HG02610 (cell line): ENCODE measurements around the gene LETM1.

ENCODE experiments used
- ATAC-seq: cut with Tn5 transposase; IDR thresholded peaks from one replicate; pipeline ENCODE4 v1.9.1; 2021; ENCODE audit warnings: mild to moderate bottlenecking, moderate library complexity; ENCODE audit not compliant: unreplicated experiment

Gene LETM1

DNA sequence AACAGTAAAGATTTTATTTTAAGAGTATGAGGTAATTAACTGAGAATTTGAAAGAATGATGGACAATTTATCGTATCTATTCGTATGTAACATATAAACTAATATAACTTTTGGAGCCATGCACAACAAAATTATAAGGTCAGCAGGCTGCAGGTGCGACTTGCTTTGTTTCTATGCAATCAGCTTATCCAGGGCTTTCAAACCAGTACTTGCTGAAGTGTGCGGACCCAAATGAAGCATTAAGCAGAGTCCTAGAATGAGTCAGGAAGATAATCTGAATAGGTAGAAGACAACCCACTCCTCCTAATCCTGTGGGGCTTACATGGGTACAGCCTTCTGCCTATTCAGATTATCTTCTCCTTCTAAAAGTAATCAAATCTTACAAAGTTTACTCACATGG lies 17.3 kb upstream of the LETM1 start:
- no peak for ATAC-seq

GRCh38 chr4:1872870-1873269 lies 16.9 kb upstream of the LETM1 start:
- ATAC-seq: no peak

- ATAC-seq: peak; percentile 1
These were observed 15.6 kb upstream of the LETM1 start for GRCh38 chr4:1871471-1872021.

DNA sequence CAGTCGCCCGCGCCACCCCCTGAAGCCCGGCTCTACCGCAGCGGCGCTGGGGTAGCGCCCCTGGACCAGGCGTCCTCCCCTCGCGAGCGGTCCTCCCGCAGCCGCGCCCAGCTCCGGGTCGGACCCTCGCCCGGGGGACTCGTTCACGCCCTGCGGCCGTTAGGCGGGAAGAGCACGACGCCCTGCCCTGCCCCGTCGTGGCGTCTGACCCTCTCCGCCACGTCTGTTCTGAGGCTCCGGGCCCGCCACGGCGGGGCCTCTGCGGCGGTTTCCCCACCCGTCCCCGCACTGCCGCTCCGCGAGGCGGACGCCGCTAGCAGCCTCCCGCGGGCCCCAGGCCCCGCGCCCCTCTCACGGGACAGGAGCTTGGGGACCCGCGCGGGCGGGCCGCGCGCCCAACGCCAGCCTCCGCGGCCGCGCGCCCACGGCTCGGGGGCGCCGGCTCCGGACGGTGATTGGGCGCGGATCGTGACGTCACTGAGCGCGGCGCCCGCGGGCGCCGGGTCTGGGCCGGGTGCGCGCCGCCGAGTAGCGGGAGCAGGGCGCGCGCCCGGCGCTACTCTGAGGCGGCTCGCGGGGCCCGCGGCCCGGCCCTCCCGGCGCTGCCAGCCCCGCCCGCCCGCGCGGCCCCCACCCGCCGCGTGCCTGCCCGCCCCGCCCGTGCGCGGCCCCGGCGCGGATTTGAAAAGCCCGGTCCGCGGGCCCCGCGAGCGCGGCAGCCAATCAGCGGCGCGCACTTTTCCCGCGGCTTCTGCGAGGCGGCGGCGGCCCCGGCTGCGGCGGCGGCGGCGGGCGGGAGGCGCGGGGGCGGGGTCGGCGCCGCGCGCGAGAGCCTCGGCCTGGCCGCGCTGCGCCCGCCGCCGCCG lies 14.9 kb upstream of the LETM1 start, which contains the start of gene NSD2:
Gene NSD2, plus strand, starts transcription at position 816 of the 866 bp plus-strand sequence. CDS start 29,262 bp downstream, outside the sequence.
- ATAC-seq: peak; percentile 63

- peak; percentile 44 for ATAC-seq
These were observed 14.3 kb upstream of the LETM1 start for GRCh38 chr4:1870328-1870577.

- peak; percentile 9 for ATAC-seq
These were observed 13.8 kb upstream of the LETM1 start for GRCh38 chr4:1869530-1870327.

- ATAC-seq: no peak
These were observed 13.0 kb upstream of the LETM1 start for GRCh38 chr4:1868912-1869311.

- no peak for ATAC-seq
These were observed 12.3 kb upstream of the LETM1 start for GRCh38 chr4:1868293-1868692.

- no peak for ATAC-seq
These were observed 10.3 kb upstream of the LETM1 start for GRCh38 chr4:1866189-1866661.

DNA sequence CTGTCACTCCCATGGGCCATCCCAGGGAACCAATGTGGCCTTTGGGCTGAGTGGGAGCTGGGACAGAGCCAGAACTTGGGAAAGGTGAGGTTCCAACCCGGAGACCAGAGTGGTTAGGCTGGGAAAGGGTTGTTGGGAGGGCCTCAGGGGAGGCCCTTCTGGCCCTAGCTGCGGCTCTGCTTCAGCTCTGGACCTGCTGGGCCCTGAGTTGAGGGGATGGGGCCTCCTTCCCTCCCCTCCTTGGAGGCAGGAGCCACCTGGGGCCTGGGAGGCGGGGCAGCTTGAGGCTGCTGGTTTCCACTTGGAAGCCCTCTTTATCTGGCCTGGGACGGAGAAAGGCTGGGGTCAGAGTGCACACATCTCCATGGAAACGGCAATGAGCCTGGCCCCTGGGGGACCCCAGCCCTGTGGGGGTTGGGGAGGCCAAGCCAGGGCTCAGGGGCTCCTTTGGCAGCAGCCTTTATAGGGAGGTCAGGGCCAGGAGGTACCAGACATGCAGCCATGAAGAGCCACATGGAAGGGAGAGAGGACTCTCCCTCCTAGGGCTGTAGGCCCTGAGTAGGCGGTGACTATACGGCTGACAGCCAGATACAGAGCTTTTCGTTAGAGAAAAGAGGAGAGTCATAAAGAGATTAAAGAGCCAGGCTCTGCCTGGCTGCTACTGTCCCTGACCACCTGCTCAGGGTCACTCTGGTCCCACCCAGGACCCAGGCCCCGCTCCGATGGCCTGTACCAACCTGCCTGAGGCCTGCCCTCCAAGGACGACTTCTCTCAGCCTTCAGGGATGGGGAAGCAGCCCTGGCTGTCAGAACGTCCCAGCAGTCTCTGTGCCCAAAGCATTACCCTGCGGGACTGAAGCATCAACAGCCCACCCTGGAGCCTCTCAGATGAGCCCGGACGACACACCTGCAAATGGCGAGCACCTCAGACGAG lies 8.4 kb upstream of the LETM1 start:
- no peak for ATAC-seq

GRCh38 chr4:1863297-1864033 lies 7.5 kb upstream of the LETM1 start:
- no peak for ATAC-seq

DNA sequence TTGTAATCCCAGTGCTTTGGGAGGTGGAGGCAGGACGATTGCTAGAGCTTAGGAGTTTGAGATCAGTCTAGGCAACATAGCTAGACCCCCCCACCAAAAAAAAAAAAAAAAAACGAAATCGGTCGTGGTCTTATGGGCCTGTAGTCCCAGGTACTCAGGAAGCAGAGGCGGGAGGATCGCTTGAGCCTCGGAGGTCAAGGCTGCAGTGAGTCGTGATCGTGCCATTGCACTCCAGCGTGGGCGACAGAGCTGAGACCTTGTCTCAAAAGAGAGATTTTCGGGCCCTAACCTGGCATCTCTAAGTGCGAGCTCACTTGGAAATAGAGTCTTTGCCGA lies 7.0 kb upstream of the LETM1 start:
- ATAC-seq: no peak

- ATAC-seq: no peak
These were observed 6.3 kb upstream of the LETM1 start for GRCh38 chr4:1862055-1862911.

DNA sequence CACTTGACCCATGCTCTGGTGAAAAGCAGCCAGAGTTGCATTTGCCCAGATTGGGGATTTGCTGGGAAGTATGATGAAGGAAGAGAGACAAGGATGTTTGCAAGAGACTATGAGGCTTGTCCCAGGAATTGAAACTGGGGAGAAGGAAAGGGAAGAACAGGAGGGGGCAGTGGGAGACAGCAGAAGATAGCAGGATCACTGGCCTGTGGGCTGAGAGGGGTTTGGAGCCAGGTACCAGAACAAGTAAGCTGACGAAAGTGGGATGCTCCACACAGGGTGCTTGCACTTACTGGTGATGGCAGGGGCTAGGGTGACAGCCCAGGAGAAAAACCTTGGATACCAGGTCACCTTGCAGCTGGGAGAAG lies 3.4 kb upstream of the LETM1 start:
- ATAC-seq: no peak

DNA sequence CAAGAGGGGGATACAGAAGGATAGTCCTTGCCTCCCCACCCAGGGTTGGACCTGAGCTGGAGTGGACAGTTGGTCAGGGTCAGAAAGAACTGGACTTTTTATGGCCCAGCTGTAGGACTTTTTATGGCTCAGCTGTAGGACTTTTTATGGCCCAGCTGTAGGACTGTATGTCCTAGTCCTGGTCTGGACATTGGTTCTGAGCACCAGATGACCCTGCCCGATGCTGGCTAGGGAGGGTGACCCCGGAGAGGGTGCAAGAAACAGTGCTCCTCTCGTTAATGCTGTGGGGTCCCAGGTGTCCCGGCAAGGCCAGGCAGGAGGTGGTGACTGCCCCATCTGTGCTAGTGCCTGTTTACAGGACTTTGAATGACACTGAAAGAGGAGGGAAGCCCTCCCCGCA lies 2.0 kb upstream of the LETM1 start:
- ATAC-seq: no peak

GRCh38 chr4:1856943-1857699 lies 1.2 kb upstream of the LETM1 start:
- ATAC-seq: no peak

- ATAC-seq: peak; percentile 18
These were observed 454 bp downstream of the LETM1 start for GRCh38 chr4:1855333-1856070.

- no peak for ATAC-seq
These were observed 1.2 kb downstream of the LETM1 start for GRCh38 chr4:1854752-1855151.
